SU-DHL-6 (cell line): ENCODE measurements around the gene ARV1.

Experiments
- H2AFZ ChIP-seq: fragments of 200-600 bp; sonication (generic); 2 replicates; pipeline ENCODE4 v1.6.1; 2014; ENCODE audit warnings: low read depth, mild to moderate bottlenecking, moderate library complexity, mixed read lengths, antibody characterized with exemption, low read length; ENCODE audit not compliant: severe bottlenecking
- H3F3A ChIP-seq: fragments of 200-600 bp; shearing (Covaris generic); 2 replicates; pipeline ENCODE4 v1.6.0; 2016; ENCODE audit warnings: antibody characterized with exemption, mild to moderate bottlenecking; ENCODE audit not compliant: insufficient read depth
- H3K27ac ChIP-seq: fragments of 200-600 bp; sonication (generic); 2 replicates; pipeline ENCODE4 v1.5.1; 2016; ENCODE audit warnings: low read depth, mild to moderate bottlenecking, low read length, moderate library complexity, mixed read lengths
- H3K27me3 ChIP-seq: fragments of 200-600 bp; sonication (generic), shearing (Covaris generic); 2 replicates; pipeline ENCODE4 v1.6.0; 2014; ENCODE audit warnings: mild to moderate bottlenecking, low read length
- H3K36me3 ChIP-seq: fragments of 200-600 bp; sonication (generic); 2 replicates; pipeline ENCODE4 v1.6.1; 2014; ENCODE audit warnings: mild to moderate bottlenecking, low read length, mixed read lengths
- H3K4me2 ChIP-seq: fragments of 300-600, 200-600 bp; shearing (Covaris generic), sonication (generic); 2 replicates; pipeline ENCODE4 v1.6.0; 2014; ENCODE audit warnings: low read length, low read depth, mild to moderate bottlenecking; ENCODE audit not compliant: poor library complexity, severe bottlenecking
- H3K4me3 ChIP-seq: fragments of 200-600 bp; sonication (generic); 2 replicates; pipeline ENCODE4 v1.5.1; 2014; ENCODE audit warnings: antibody characterized with exemption, low read length, mild to moderate bottlenecking, mixed read lengths; ENCODE audit not compliant: insufficient read depth, poor library complexity, severe bottlenecking
- H3K79me2 ChIP-seq: fragments of 200-600 bp; sonication (generic); 2 replicates; pipeline ENCODE4 v1.6.1; 2014; ENCODE audit warnings: mild to moderate bottlenecking, low read length, moderate library complexity; ENCODE audit not compliant: insufficient read depth
- H3K9ac ChIP-seq: fragments of 200-600 bp; sonication (generic); 2 replicates; pipeline ENCODE4 v1.7.0; 2014; ENCODE audit warnings: mild to moderate bottlenecking, low read length
- H3K9me2 ChIP-seq: fragments of 200-600 bp; sonication (generic); replicated peaks from 2 replicates; pipeline ENCODE4 v1.6.1; 2014; ENCODE audit warnings: low read length; ENCODE audit not compliant: insufficient read depth
- H3K9me3 ChIP-seq: fragments of 200-600 bp; sonication (generic); 2 replicates; pipeline ENCODE4 v1.6.1; 2014; ENCODE audit warnings: low read length, mixed read lengths; ENCODE audit not compliant: insufficient read depth
- H4K20me1 ChIP-seq: fragments of 200-600 bp; sonication (generic); 2 replicates; pipeline ENCODE4 v1.6.1; 2014; ENCODE audit warnings: low read depth, mild to moderate bottlenecking, antibody characterized with exemption, low read length, moderate library complexity, mixed read lengths
- EZH2phosphoT487 ChIP-seq: fragments of 200-600 bp; sonication (generic), shearing (Covaris generic); conservative IDR thresholded peaks from 2 replicates; pipeline ENCODE4 v1.6.1; 2018; ENCODE audit warnings: mild to moderate bottlenecking, antibody characterized with exemption, low read length, moderate library complexity, mixed read lengths
- TF ChIP-seq, protein P1 (sequence below): fragments of 200-600 bp; sonication (generic); IDR thresholded peaks from one replicate; pipeline ENCODE4 v1.5.1; 2017; ENCODE audit warnings: antibody characterized with exemption, mild to moderate bottlenecking, low read length, moderate library complexity; ENCODE audit not compliant: insufficient read depth, poor library complexity, severe bottlenecking

Gene ARV1

DNA sequence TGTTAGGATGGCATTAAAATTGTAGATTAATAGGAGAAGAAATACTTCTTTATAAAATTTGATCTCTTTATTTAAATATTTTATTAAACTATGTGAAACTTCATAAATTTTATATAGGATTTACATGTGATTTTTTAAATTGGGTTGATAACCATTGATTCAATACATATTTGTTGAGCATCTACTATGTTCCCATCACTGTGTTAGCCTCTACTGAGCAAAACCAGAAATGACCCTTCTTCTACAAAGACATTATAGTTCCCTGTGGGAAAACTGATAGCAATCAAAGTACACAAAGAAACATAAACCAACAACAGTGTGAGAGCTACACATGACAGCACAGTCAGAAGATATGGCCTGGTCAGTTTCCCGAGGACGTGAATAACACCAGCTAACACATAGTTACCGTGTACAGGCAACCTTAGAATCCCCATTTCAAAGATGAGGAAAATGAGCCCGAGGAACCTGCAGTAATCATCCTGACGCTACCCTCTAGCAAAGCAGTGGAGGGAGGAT, 12.5 kb upstream of the ARV1 start:
- Histone ChIP-seq H2AFZ (no peak overlapping the region), H3K9me2 (no peaks in the 10 kb centered on the region), H3K9me3 (no peaks in the 10 kb centered on the region), H3K79me2 (peaks cover 77% of the 10 kb centered on the region), H3K4me2 (no peak overlapping the region), H3K27me3 (no peaks in the 10 kb centered on the region), H3K36me3 (no peaks in the 10 kb centered on the region), H3K9ac (no peak overlapping the region), H3K27ac (no peak overlapping the region), H4K20me1 (no peaks in the 10 kb centered on the region), H3F3A (no peaks in the 10 kb centered on the region), H3K4me3 (no peak overlapping the region)
- no peak for TF ChIP-seq EZH2phosphoT487
- TF ChIP-seq, protein P1, sequence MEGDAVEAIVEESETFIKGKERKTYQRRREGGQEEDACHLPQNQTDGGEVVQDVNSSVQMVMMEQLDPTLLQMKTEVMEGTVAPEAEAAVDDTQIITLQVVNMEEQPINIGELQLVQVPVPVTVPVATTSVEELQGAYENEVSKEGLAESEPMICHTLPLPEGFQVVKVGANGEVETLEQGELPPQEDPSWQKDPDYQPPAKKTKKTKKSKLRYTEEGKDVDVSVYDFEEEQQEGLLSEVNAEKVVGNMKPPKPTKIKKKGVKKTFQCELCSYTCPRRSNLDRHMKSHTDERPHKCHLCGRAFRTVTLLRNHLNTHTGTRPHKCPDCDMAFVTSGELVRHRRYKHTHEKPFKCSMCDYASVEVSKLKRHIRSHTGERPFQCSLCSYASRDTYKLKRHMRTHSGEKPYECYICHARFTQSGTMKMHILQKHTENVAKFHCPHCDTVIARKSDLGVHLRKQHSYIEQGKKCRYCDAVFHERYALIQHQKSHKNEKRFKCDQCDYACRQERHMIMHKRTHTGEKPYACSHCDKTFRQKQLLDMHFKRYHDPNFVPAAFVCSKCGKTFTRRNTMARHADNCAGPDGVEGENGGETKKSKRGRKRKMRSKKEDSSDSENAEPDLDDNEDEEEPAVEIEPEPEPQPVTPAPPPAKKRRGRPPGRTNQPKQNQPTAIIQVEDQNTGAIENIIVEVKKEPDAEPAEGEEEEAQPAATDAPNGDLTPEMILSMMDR: no peak

GRCh38 chr1:230970432-230970831, 8.5 kb upstream of the ARV1 start:
- Histone ChIP-seq H3K9me2 (no peaks in the 10 kb centered on the region), H2AFZ (no peak overlapping the region), H3K27ac (no peak overlapping the region), H3K4me2 (no peak overlapping the region), H3K4me3 (no peak overlapping the region), H3K79me2 (peaks cover 78% of the 10 kb centered on the region), H4K20me1 (no peaks in the 10 kb centered on the region; the same call in 1 of the 2 replicates), H3K9me3 (no peaks in the 10 kb centered on the region), H3K27me3 (no peaks in the 10 kb centered on the region), H3K36me3 (no peaks in the 10 kb centered on the region), H3K9ac (no peak overlapping the region), H3F3A (0 out of 2 replicates have a peak, but pooled peaks cover 5% of the 10 kb centered on the region)
- TF ChIP-seq, protein P1: no peak
- no peak for TF ChIP-seq EZH2phosphoT487

DNA sequence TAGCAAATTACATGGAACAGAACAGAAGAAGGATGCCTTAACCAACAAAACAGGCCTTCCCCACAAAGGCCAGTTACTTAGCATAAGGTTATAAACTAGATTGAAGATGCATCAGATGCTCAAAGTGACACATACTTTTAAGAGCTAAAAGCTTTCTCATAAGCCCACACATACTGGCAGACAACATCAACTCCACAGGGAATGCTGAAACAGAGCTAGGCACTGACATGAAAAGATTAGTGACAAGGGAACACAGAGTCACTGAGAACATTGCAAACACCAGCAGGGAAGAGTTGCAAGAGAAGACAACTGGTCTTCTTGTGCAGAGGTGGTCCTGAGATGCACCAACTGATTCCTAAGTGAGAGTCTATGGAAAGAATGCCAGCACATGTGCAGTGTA, 7.1 kb upstream of the ARV1 start:
- no peak for TF ChIP-seq EZH2phosphoT487
- TF ChIP-seq, protein P1: no peak
- Histone ChIP-seq H3K27me3 (no peaks in the 10 kb centered on the region), H3K9me3 (no peaks in the 10 kb centered on the region), H2AFZ (no peak overlapping the region), H3K27ac (no peak overlapping the region), H3K36me3 (no peaks in the 10 kb centered on the region), H3F3A (0 out of 2 replicates have a peak, but pooled peaks cover 5% of the 10 kb centered on the region), H3K9ac (no peak overlapping the region), H3K4me3 (no peak overlapping the region), H3K4me2 (no peak overlapping the region), H3K9me2 (no peaks in the 10 kb centered on the region), H4K20me1 (no peaks in the 10 kb centered on the region; the same call in 1 of the 2 replicates), H3K79me2 (peaks cover 84% of the 10 kb centered on the region)
